HUES64 (cell line): Measurements from ENCODE around the gene SPIN3.
"Not testable (repeated sequence)": the region's sequence is repeated elsewhere in the genome, so short reads cannot be mapped to it uniquely, and the experiment has no call there.

Experiments used
- H3K27ac ChIP-seq: 2 replicates; pipeline ENCODE4 v1.7.0; 2013; ENCODE audit warnings: low read depth, low read length, inconsistent platforms
- H3K27me3 ChIP-seq: 2 replicates; pipeline ENCODE4 v1.6.1; 2013; ENCODE audit warnings: mild to moderate bottlenecking, low read length; ENCODE audit not compliant: insufficient read depth
- H3K36me3 ChIP-seq: 2 replicates; pipeline ENCODE4 v1.6.1; 2013; ENCODE audit warnings: mild to moderate bottlenecking, low read length; ENCODE audit not compliant: insufficient read depth
- H3K4me1 ChIP-seq: 2 replicates; pipeline ENCODE4 v1.6.1; 2013; ENCODE audit warnings: mild to moderate bottlenecking, low read length, moderate library complexity; ENCODE audit not compliant: insufficient read depth
- H3K4me3 ChIP-seq: 2 replicates; pipeline ENCODE4 v1.5.1; 2013; ENCODE audit warnings: mild to moderate bottlenecking, low read length, moderate library complexity
- H3K9ac ChIP-seq: 2 replicates; pipeline ENCODE4 v1.6.1; 2013; ENCODE audit warnings: mild to moderate bottlenecking, low read depth, low read length
- H3K9me3 ChIP-seq: 2 replicates; pipeline ENCODE4 v1.6.1; 2013; ENCODE audit warnings: low read depth, low read length; ENCODE audit not compliant: insufficient read depth
- WGBS: fragments of 150-250, 120-280 bp; methylation state at CpG from one replicate; pipeline ENCODE4 v1.1.7; 2013; ENCODE audit warnings: missing lambda C conversion rate; 5-methylcytosine and 5-hydroxymethylcytosine counted together

The SPIN3 gene

GRCh38 chrX:56963377-56963776 is 32.0 kb downstream of the SPIN3 start:
- no peaks in the 10 kb centered on the region for H3K4me1 ChIP-seq
- H3K4me3 ChIP-seq = no peak overlapping the region
- H3K27me3 ChIP-seq = no peaks in the 10 kb centered on the region
- no peak overlapping the region for H3K27ac ChIP-seq
- peaks cover 14% of the 10 kb centered on the region; the same call in 1 of the 2 replicates for H3K36me3 ChIP-seq
- H3K9me3 ChIP-seq = no peaks in the 10 kb centered on the region
- no peak overlapping the region for H3K9ac ChIP-seq
- 100% methylated on average over 1 of the region's 1 CpG for WGBS

- no peak overlapping the region for H3K27ac ChIP-seq
- H3K36me3 ChIP-seq = no peaks in the 10 kb centered on the region
- H3K9me3 ChIP-seq = no peaks in the 10 kb centered on the region
- H3K27me3 ChIP-seq = no peaks in the 10 kb centered on the region
- H3K4me3 ChIP-seq = no peak overlapping the region
- no peak overlapping the region for H3K9ac ChIP-seq
- 94% methylated on average over 2 of the region's 3 CpGs for whole genome bisulfite sequencing
- no peaks in the 10 kb centered on the region for H3K4me1 ChIP-seq
Measured at GRCh38 chrX:56947699-56948098, 47.6 kb downstream of the SPIN3 start.

GRCh38 chrX:56946201-56946600 is 49.1 kb downstream of the SPIN3 start:
- not testable (repeated sequence) for H3K4me1 ChIP-seq, H3K27ac ChIP-seq, H3K4me3 ChIP-seq, H3K9me3 ChIP-seq, H3K27me3 ChIP-seq, H3K36me3 ChIP-seq, H3K9ac ChIP-seq
- WGBS = 94% methylated on average over 2 of the region's 2 CpGs

- 86% methylated on average over 4 of the region's 4 CpGs for WGBS
- H3K9ac ChIP-seq, H3K27me3 ChIP-seq: not testable (repeated sequence)
Measured at GRCh38 chrX:56945226-56945625, 50.1 kb downstream of the SPIN3 start.

GRCh38 chrX:56943264-56943663 is 52.1 kb downstream of the SPIN3 start:
- Histone ChIP-seq H3K27ac (no peak overlapping the region), H3K27me3 (no peaks in the 10 kb centered on the region), H3K9ac (no peak overlapping the region), H3K4me1 (no peaks in the 10 kb centered on the region), H3K4me3 (no peak overlapping the region), H3K9me3 (no peaks in the 10 kb centered on the region; the same call in 1 of the 2 replicates), H3K36me3 (no peaks in the 10 kb centered on the region)
- WGBS = 92% methylated on average over 3 of the region's 3 CpGs

More at GRCh38 chrX:56945226-56945625, 50.1 kb downstream of the SPIN3 start:
- H3K27ac ChIP-seq, H3K9me3 ChIP-seq, H3K4me3 ChIP-seq, H3K4me1 ChIP-seq, H3K36me3 ChIP-seq: not testable (repeated sequence)
